ENCODE data around the gene C16orf87.
A peak's percentile ranks its signal among the peaks of the same experiment; 100 is the strongest.

The C16orf87 gene

GRCh38 chr16:46753015-46753414 is 78.0 kb downstream of the C16orf87 start:
- DNase-seq: no peak

- no peak for DNase-seq
Measured at GRCh38 chr16:46751381-46751780, 79.6 kb downstream of the C16orf87 start.

GRCh38 chr16:46748775-46749705 is 81.9 kb downstream of the C16orf87 start:
- DNase-seq: peak in 1 of 5 experiments; percentile 20

- DNase-seq: no peak
Measured at GRCh38 chr16:46747777-46748651, 83.0 kb downstream of the C16orf87 start, which contains the start of gene MYLK3. TSS of gene MYLK3 (minus strand) at chr16:46748344. CDS start at chr16:46748193, 151 bp downstream.

- no peak for DNase-seq
Measured at GRCh38 chr16:46746821-46747776, 83.9 kb downstream of the C16orf87 start.

Data from T-helper 2 cell (primary cell).